Retinal pigment epithelial cell (primary cell): Measurements from ENCODE around the gene TMEM198.

Source experiments
- DNase-seq: peaks from one replicate; pipeline ENCODE4 v3.0.0-alpha.2; 2010; ENCODE audit warnings: low read depth
- H3K4me3 ChIP-seq: 2 replicates; pipeline ENCODE4 v1.5.1; 2011; ENCODE audit warnings: mild to moderate bottlenecking, low read length, control low read depth, moderate library complexity
- CTCF ChIP-seq: conservative IDR thresholded peaks from 2 replicates; pipeline ENCODE4 v1.5.1; 2011; ENCODE audit warnings: low read depth, low read length, control low read depth, inconsistent platforms

TMEM198 gene

GRCh38 chr2:219514196-219514761 is 29.5 kb upstream of the TMEM198 start, which contains the start of gene ASIC4:
TSS of gene ASIC4 (plus strand) at chr2:219514482. CDS start at chr2:219514725, 243 bp downstream.
- TF ChIP-seq CTCF, result no peak
- H3K4me3 ChIP-seq, result no peak within 1 kb of the TSS
- no peak for DNase-seq

- no peak for TF ChIP-seq CTCF
- DNase-seq, result no peak
- H3K4me3 ChIP-seq, result no peak overlapping the region
These were observed 29.0 kb upstream of the TMEM198 start for GRCh38 chr2:219514836-219515235.

- H3K4me3 ChIP-seq, result no peak overlapping the region
- DNase-seq, result no peak
- TF ChIP-seq CTCF, result no peak
These were observed 27.8 kb upstream of the TMEM198 start for GRCh38 chr2:219515874-219516629.

GRCh38 chr2:219516888-219517287 is 26.9 kb upstream of the TMEM198 start:
- DNase-seq, result no peak
- H3K4me3 ChIP-seq, result no peak overlapping the region
- TF ChIP-seq CTCF, result no peak

GRCh38 chr2:219517954-219518778 is 25.7 kb upstream of the TMEM198 start:
- no peak overlapping the region for H3K4me3 ChIP-seq
- TF ChIP-seq CTCF, result no peak
- DNase-seq, result no peak

GRCh38 chr2:219519526-219519916 is 24.3 kb upstream of the TMEM198 start:
- no peak overlapping the region for H3K4me3 ChIP-seq
- TF ChIP-seq CTCF, result no peak
- DNase-seq, result no peak
